Panc1 (cell line): ENCODE measurements around the gene ENAH. TPM values are rescaled to one million over a fixed set of nuclear protein-coding genes. Genes with fewer than 3 reads are reported as not detected.
"Not testable (repeated sequence)": the region's sequence is repeated elsewhere in the genome, so short reads cannot be mapped to it uniquely, and the experiment has no call there.

Experiments
- ATAC-seq: fragments of 200-7000 bp; cut with Tn5 transposase; 2 replicates; pipeline ENCODE4 v1.9.1; 2020; ENCODE audit warnings: mild to moderate bottlenecking, moderate library complexity
- BruUV-seq: library from RNA; stranded (reverse); fragments of 400-500 nt; replicated peaks from 2 replicates; lab custom pipeline; 2021; lab: Mats Ljungman, UMichigan
- CTCF ChIA-PET: fragments of 300-600 bp; sonication (Branson Sonifier 250); formaldehyde crosslinking; loops from one replicate; lab custom pipeline; 2022; ENCODE audit warnings: antibody characterized with exemption; lab: Charles Lee
- POLR2A ChIA-PET: fragments of 300-600 bp; sonication (Branson Sonifier 250); formaldehyde crosslinking; loops from one replicate; lab custom pipeline; 2022; ENCODE audit warnings: antibody characterized with exemption; lab: Charles Lee
- DNase-seq: peaks from one replicate; pipeline ENCODE4 v3.0.0-alpha.2; 2010; ENCODE audit warnings: low read depth, low spot score
- H3K27ac ChIP-seq: 2 replicates; pipeline ENCODE4 v1.5.1; 2011; ENCODE audit warnings: mild to moderate bottlenecking, low read length, inconsistent platforms
- H3K27me3 ChIP-seq: fragments of 200-500 bp; sonication (Bioruptor generic); 2 replicates; pipeline ENCODE4 v1.6.0; 2014; ENCODE audit warnings: low read length, inconsistent platforms; ENCODE audit not compliant: control insufficient read depth, insufficient read depth
- H3K36me3 ChIP-seq: fragments of 200-500 bp; sonication (Bioruptor generic); 2 replicates; pipeline ENCODE4 v1.5.1; 2014; ENCODE audit warnings: inconsistent platforms, mild to moderate bottlenecking, low read length, moderate library complexity; ENCODE audit not compliant: control insufficient read depth, insufficient read depth
- H3K4me1 ChIP-seq: 2 replicates; pipeline ENCODE4 v1.5.1; 2011; ENCODE audit warnings: inconsistent platforms, mild to moderate bottlenecking, low read length, moderate library complexity; ENCODE audit not compliant: control insufficient read depth, insufficient read depth
- H3K4me3 ChIP-seq, 2 experiments: 2 replicates each; pipeline ENCODE4 v1.5.1; 2011 to 2012; ENCODE audit warnings: low read depth in 2 of 2, low read length in 2 of 2, mild to moderate bottlenecking in 2 of 2, inconsistent platforms in 1 of 2, moderate library complexity in 1 of 2
- H3K9me3 ChIP-seq: fragments of 200-500 bp; sonication (Bioruptor generic); 2 replicates; pipeline ENCODE4 v1.5.1; 2014; ENCODE audit warnings: low read depth, mild to moderate bottlenecking, inconsistent platforms, low read length, moderate library complexity; ENCODE audit not compliant: control insufficient read depth, insufficient read depth
- POLR2AphosphoS5 ChIP-seq: IDR thresholded peaks from 2 replicates; pipeline ENCODE4 v1.6.1; 2012; ENCODE audit warnings: mild to moderate bottlenecking, low read depth, low read length, moderate library complexity
- SIN3A ChIP-seq: IDR thresholded peaks from 2 replicates; pipeline ENCODE4 v1.6.1; 2012; ENCODE audit warnings: low read depth, mild to moderate bottlenecking, low read length, moderate library complexity, borderline replicate concordance; ENCODE audit not compliant: insufficient read depth
- TCF7L2 ChIP-seq: IDR thresholded peaks from 2 replicates; pipeline ENCODE4 v1.6.1; 2011; ENCODE audit warnings: mild to moderate bottlenecking, low read depth, low read length, inconsistent platforms
- in situ Hi-C: cut with HindIII; loops from 2 replicates; pipeline ENCODE4 v1.10.0; 2016; ENCODE audit warnings: low sequenced_read_pairs, low pct_unique_long_range_greater_than_20kb
- intact Hi-C: fragments of 100-400 bp; cut with micrococcal nuclease; formaldehyde crosslinking; loops from one replicate; pipeline ENCODE4 v1.10.0; 2022; ENCODE audit not compliant: unreplicated experiment
- total RNA-seq: library from RNA; stranded (reverse); gene quantifications from one replicate; pipeline ENCODE4 v1.2.1, GENCODE V29; 2021; ENCODE audit not compliant: unreplicated experiment
- TF ChIP-seq, protein P1 (sequence below): fragments of 450-650 bp; IDR thresholded peaks from 2 replicates; pipeline ENCODE4 v1.5.1; 2017; ENCODE audit warnings: mild to moderate bottlenecking
- TF ChIP-seq, protein P2 (sequence below), 2 experiments: IDR thresholded peaks; 2 replicates each; pipeline ENCODE4 v1.6.1; 2011 to 2012; ENCODE audit warnings: low read depth in 2 of 2, control low read depth in 1 of 2, low read length in 1 of 2, mild to moderate bottlenecking in 1 of 2, moderate library complexity in 1 of 2; ENCODE audit not compliant: insufficient read depth in 1 of 2

Gene ENAH
- total RNA-seq, 1 experiment from 2014 or later, result 133 TPM

DNA sequence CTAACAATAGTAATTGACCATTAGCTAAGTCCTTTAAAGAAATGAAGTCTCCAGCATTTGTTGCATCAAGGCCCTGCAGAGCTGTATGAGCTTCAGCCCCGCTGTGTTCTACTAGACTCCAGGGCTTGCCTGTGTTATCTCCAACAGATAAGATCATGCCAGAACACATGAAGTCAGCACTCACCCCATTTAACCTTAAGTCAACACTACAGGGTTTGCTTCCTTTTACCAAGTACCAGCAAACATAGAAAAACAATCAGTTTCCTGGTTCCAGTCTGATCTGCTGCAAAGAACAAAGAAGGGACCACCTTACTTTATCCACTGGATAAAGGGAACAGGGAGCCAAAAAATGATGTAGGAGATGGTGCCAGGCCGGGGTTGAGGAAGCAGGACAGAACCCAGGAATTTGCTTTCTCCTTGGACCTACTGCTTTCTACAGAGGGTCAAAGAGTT, 41.3 kb upstream of the ENAH start:
- CTCF ChIA-PET, result no interaction called here
- in situ Hi-C loops, result no loop called here

DNA sequence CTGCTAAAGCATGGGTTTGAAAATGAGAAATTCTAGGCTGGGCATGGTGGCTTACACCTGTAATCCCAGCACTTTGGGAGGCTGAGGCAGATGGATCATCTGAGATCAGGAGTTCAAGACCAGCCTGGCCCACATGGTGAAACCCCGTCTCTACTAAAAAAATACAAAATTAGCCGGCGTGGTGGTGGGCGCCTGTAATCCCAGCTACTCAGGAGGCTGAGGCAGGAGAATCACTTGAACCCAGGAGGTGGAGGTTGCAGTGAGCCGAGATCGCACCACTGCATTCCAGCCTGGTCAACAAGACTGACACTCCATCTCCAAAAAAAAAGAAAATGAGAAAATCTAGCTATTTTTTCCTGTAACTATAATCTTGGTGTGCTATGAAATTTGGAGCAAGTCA, 40.8 kb upstream of the ENAH start:
- H3K4me3 ChIP-seq, H3K9me3 ChIP-seq, H3K27me3 ChIP-seq, H3K4me1 ChIP-seq, intact Hi-C loops, DNase-seq, CTCF ChIA-PET, in situ Hi-C loops, H3K27ac ChIP-seq, H3K36me3 ChIP-seq, BruUV-seq, ATAC-seq: not testable (repeated sequence)
- POLR2A ChIA-PET, result interaction anchor here (0.6 kb wide), 1 partner anchor 680 kb away, joined by 3 read pairs; no protein-coding TSS in a partner anchor

More for the DNA sequence above, 41.3 kb upstream of the ENAH start:
- peaks cover under 1% of the 10 kb centered on the region for H3K4me1 ChIP-seq
- no peak for TF ChIP-seq POLR2AphosphoS5
- TF ChIP-seq, protein P1, sequence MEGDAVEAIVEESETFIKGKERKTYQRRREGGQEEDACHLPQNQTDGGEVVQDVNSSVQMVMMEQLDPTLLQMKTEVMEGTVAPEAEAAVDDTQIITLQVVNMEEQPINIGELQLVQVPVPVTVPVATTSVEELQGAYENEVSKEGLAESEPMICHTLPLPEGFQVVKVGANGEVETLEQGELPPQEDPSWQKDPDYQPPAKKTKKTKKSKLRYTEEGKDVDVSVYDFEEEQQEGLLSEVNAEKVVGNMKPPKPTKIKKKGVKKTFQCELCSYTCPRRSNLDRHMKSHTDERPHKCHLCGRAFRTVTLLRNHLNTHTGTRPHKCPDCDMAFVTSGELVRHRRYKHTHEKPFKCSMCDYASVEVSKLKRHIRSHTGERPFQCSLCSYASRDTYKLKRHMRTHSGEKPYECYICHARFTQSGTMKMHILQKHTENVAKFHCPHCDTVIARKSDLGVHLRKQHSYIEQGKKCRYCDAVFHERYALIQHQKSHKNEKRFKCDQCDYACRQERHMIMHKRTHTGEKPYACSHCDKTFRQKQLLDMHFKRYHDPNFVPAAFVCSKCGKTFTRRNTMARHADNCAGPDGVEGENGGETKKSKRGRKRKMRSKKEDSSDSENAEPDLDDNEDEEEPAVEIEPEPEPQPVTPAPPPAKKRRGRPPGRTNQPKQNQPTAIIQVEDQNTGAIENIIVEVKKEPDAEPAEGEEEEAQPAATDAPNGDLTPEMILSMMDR, result no peak
- TF ChIP-seq, protein P2, sequence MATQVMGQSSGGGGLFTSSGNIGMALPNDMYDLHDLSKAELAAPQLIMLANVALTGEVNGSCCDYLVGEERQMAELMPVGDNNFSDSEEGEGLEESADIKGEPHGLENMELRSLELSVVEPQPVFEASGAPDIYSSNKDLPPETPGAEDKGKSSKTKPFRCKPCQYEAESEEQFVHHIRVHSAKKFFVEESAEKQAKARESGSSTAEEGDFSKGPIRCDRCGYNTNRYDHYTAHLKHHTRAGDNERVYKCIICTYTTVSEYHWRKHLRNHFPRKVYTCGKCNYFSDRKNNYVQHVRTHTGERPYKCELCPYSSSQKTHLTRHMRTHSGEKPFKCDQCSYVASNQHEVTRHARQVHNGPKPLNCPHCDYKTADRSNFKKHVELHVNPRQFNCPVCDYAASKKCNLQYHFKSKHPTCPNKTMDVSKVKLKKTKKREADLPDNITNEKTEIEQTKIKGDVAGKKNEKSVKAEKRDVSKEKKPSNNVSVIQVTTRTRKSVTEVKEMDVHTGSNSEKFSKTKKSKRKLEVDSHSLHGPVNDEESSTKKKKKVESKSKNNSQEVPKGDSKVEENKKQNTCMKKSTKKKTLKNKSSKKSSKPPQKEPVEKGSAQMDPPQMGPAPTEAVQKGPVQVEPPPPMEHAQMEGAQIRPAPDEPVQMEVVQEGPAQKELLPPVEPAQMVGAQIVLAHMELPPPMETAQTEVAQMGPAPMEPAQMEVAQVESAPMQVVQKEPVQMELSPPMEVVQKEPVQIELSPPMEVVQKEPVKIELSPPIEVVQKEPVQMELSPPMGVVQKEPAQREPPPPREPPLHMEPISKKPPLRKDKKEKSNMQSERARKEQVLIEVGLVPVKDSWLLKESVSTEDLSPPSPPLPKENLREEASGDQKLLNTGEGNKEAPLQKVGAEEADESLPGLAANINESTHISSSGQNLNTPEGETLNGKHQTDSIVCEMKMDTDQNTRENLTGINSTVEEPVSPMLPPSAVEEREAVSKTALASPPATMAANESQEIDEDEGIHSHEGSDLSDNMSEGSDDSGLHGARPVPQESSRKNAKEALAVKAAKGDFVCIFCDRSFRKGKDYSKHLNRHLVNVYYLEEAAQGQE (IDR thresholded peaks at IDR 0.05; ENCODE audit: insufficient read depth in 1 of 2, low read depth in 2 of 2, low read length in 1 of 2), result no peak
- TF ChIP-seq SIN3A, result no peak
- no peak for TF ChIP-seq TCF7L2
- intact Hi-C loops, result no loop called here
- no peaks in the 10 kb centered on the region for H3K9me3 ChIP-seq
- no peaks in the 10 kb centered on the region for H3K36me3 ChIP-seq
- H3K27me3 ChIP-seq, result no peaks in the 10 kb centered on the region
- POLR2A ChIA-PET, result no interaction called here
- DNase-seq, result no peak
- no peak for ATAC-seq
- no peak overlapping the region for H3K27ac ChIP-seq
- no peak overlapping the region for H3K4me3 ChIP-seq
- no TSS peak for BruUV-seq

DNA sequence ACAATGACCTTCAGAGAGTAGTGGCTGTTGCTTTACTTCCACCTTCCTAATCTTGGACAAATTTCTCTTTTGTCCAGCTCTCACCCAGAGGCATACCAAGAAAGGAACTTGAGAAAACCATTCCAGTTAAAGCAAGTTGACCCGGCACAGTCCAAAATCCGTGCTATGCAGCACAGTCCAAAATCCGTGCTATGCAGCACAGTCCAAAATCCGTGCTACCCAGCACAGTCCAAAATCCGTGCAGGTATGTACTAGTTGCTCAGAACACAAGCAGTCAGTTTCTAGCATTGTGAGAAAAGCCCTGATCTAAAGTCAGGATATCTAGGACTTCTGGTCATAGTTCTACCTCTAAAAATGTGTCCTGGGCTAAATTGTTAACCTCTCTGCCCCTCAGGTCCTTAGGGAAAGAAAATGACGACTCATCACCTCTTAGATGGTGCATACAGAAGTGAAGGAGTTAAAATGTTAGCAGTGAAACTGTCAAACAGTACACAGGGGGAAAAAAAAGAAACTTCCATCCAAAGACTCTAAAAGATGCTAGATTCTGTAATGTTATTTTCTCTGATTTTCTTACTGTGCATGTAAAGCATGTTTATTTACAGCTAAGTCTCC, 40.3 kb upstream of the ENAH start:
- BruUV-seq, result no TSS peak
- no peak for DNase-seq
- Histone ChIP-seq H3K27ac (no peak overlapping the region), H3K4me1 (no peaks in the 10 kb centered on the region), H3K9me3 (no peaks in the 10 kb centered on the region), H3K4me3 (no peak overlapping the region), H3K27me3 (no peaks in the 10 kb centered on the region), H3K36me3 (no peaks in the 10 kb centered on the region)
- ATAC-seq, result no peak
- intact Hi-C loops, result no loop called here
- ChIA-PET POLR2A (interaction anchor here (0.6 kb wide), 1 partner anchor 679 kb away, joined by 3 read pairs; no protein-coding TSS in a partner anchor), CTCF (no interaction called here)
- in situ Hi-C loops, result no loop called here
- no peak for TF ChIP-seq SIN3A
